ENCODE results near the gene ANXA2R.
"Not testable (repeated sequence)": the region's sequence is repeated elsewhere in the genome, so short reads cannot be mapped to it uniquely, and the experiment has no call there.

- not testable (repeated sequence) for TF ChIP-seq CTCF (IDR thresholded peaks at IDR 0.05; ENCODE audit: low read depth, low read length); EZH2phosphoT487 (IDR thresholded peaks at IDR 0.05; ENCODE audit: low read depth)
These were observed 41.2 kb upstream of the ANXA2R start for GRCh38 chr5:43081345-43081744.

Data from OCI-LY3 (cell line).